ENCODE measurements around the gene UBAP1. TPM values are rescaled to one million over a fixed set of nuclear protein-coding genes. Genes with fewer than 3 reads are reported as not detected.
"Not testable (repeated sequence)": the region's sequence is repeated elsewhere in the genome, so short reads cannot be mapped to it uniquely, and the experiment has no call there.

UBAP1 gene
- total RNA-seq, 1 donor from 2014 or later: 51.9 TPM

- intact Hi-C loops (cut with DNase I): no loop called here
- Histone ChIP-seq H3K4me1 (no peaks in the 10 kb centered on the region), H3K27me3 (no peaks in the 10 kb centered on the region), H3K36me3 (no peaks in the 10 kb centered on the region), H3K9me3 (no peaks in the 10 kb centered on the region), H3K4me3 (no peak overlapping the region), H3K27ac (no peak overlapping the region)
- TF ChIP-seq CTCF (IDR thresholded peaks at IDR 0.05): no peak
- no peak for ATAC-seq
- no peak for DNase-seq
Observed at GRCh38 chr9:34291423-34291822, 112.6 kb downstream of the UBAP1 start.

GRCh38 chr9:34292552-34292951, 113.7 kb downstream of the UBAP1 start:
- no peaks in the 10 kb centered on the region for H3K4me1 ChIP-seq
- no peak for TF ChIP-seq CTCF (IDR thresholded peaks at IDR 0.05)
- no peak for ATAC-seq
- intact Hi-C loops (cut with DNase I): no loop called here
- no peaks in the 10 kb centered on the region for H3K36me3 ChIP-seq
- DNase-seq: no peak
- no peaks in the 10 kb centered on the region for H3K27me3 ChIP-seq
- H3K4me3 ChIP-seq: no peak overlapping the region
- H3K27ac ChIP-seq: no peak overlapping the region
- no peaks in the 10 kb centered on the region for H3K9me3 ChIP-seq

- DNase-seq; ATAC-seq; intact Hi-C loops (cut with DNase I): not testable (repeated sequence)
Observed at GRCh38 chr9:34301064-34301463, 122.2 kb downstream of the UBAP1 start.

More at GRCh38 chr9:34301064-34301463, 122.2 kb downstream of the UBAP1 start:
- H3K27ac ChIP-seq, H3K36me3 ChIP-seq, H3K9me3 ChIP-seq, H3K4me1 ChIP-seq, H3K4me3 ChIP-seq, H3K27me3 ChIP-seq: not testable (repeated sequence)

Other genes with a start within 250 kb of the UBAP1 start
- gene UBAP2, start 130.2 kb upstream of the UBAP1 start, total RNA-seq: 36.2 TPM
- 31.6 TPM for gene DCAF12, start 52.3 kb upstream of the UBAP1 start, total RNA-seq
- 0.46 TPM for gene KIF24, start 150.2 kb downstream of the UBAP1 start, total RNA-seq
- gene NUDT2, start 150.5 kb downstream of the UBAP1 start, total RNA-seq: 11.5 TPM
- gene MYORG, start 197.9 kb downstream of the UBAP1 start, total RNA-seq: 6.9 TPM

All from upper lobe of right lung (tissue), 1 donor.